A673 (cell line): Measurements from ENCODE around the gene DEPDC1.

Experiments
- EZH2 ChIP-seq: fragments of 200-600 bp; sonication (generic); IDR thresholded peaks from 2 replicates; pipeline ENCODE4 v1.6.1; 2017; ENCODE audit warnings: borderline replicate concordance, low read depth, mild to moderate bottlenecking, mixed read lengths, antibody characterized with exemption, low read length; ENCODE audit not compliant: poor library complexity, severe bottlenecking
- TF ChIP-seq, protein P1 (sequence below): fragments of 300-800, 200-600 bp; sonication (generic); conservative IDR thresholded peaks from 2 replicates; pipeline ENCODE4 v1.5.1; 2017; ENCODE audit warnings: low read depth, mild to moderate bottlenecking, antibody characterized with exemption, low read length, moderate library complexity, mixed read lengths

DNA sequence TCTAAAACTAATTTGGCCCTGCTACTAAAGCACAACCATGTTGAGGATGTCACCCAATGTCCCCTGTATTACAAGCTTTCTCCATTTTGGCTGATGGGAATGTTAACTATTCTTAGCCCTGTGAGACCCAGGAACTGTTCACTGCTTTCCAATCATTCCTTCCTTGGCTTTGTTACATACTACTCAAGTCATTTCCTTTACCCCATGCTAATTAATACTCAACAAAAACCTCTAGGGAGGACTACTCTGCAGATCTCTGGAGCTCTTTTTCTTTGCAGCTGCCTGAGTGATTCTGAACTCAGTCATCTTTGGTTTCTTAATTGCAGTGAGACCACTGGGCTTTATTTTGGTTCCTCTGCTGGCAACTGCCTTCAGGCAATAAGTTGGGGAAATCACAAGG is 23.8 kb downstream of the DEPDC1 start:
- TF ChIP-seq, protein P1, sequence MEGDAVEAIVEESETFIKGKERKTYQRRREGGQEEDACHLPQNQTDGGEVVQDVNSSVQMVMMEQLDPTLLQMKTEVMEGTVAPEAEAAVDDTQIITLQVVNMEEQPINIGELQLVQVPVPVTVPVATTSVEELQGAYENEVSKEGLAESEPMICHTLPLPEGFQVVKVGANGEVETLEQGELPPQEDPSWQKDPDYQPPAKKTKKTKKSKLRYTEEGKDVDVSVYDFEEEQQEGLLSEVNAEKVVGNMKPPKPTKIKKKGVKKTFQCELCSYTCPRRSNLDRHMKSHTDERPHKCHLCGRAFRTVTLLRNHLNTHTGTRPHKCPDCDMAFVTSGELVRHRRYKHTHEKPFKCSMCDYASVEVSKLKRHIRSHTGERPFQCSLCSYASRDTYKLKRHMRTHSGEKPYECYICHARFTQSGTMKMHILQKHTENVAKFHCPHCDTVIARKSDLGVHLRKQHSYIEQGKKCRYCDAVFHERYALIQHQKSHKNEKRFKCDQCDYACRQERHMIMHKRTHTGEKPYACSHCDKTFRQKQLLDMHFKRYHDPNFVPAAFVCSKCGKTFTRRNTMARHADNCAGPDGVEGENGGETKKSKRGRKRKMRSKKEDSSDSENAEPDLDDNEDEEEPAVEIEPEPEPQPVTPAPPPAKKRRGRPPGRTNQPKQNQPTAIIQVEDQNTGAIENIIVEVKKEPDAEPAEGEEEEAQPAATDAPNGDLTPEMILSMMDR = no peak
- TF ChIP-seq EZH2 = no peak
